Measurements from ENCODE around the gene SYCE3.
"Not testable (repeated sequence)": the region's sequence is repeated elsewhere in the genome, so short reads cannot be mapped to it uniquely, and the experiment has no call there.

The SYCE3 gene

DNA sequence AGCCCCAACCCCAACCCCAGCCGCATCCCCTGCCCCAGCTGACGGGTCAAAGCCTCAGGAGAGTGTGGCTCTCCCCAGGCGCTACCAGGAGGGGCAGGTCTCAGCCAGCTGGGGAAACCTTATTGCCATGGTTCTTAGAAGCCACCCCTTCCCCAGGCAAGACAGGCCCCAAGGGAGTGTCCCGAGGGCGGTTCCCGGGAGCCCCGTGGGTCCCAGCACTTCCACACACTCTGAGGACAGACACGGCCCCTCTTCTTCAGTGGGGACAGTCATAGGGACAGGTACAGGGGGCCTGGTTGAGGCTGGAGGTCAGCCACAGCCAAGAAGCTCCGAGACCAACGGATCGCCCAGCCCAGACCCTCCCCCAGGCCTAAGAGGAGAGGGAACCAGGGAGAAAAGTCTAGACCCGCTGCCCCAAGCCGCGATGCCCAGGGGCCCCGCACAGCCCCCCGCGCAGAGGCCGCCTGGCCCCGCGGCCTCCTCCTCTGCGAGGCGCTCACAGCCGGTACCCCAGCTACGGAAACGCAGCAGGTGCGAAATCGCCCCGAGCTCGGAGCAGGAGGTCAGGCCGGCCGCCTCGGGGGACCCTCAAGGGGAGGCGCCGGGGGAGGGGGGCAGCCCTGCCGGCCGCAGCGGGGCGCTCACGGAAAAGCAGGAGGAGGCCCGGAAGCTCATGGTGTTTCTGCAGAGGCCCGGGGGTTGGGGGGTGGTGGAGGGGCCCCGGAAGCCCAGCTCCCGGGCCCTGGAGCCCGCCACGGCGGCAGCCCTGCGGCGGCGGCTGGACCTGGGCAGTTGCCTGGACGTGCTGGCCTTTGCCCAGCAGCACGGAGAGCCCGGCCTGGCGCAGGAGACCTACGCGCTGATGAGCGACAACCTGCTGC, 14.4 kb downstream of the SYCE3 start:
- DNase-seq, result no peak

DNA sequence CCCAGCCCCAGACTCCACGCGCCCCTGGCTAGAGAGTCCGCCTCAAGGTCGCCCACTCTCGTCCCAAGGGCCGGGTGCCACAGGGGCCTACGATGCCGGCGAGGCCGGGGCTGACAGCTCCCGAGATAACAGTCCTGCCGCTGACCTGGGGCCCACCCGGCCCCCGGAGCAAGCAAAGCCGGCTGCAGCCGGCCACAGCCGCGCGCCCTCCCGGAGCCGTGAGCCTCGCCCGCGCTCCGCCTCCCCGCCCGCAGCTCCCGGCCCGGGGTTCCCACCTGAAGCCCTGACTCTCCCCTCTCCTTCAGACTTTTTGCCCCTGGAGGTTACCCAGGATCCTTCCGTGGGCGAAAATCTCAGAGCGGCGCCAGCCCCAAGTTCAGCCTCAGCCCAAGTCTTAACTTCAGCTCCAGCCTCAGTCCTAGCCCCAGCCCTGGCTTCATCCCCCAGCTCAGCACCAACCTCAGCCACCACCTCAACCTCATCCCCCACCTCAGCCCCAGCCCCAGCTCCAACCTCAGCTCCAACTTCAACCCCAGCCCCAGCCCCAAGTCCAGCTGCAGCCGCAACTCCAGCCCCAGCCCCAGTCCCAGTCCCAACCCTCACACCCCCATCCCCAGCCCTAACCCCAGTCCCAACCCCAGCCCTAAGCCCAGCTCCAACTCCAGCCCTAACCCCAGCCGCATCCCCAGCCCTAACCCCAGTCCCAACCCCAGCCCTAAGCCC, 15.3 kb downstream of the SYCE3 start:
- DNase-seq, result no peak

DNA sequence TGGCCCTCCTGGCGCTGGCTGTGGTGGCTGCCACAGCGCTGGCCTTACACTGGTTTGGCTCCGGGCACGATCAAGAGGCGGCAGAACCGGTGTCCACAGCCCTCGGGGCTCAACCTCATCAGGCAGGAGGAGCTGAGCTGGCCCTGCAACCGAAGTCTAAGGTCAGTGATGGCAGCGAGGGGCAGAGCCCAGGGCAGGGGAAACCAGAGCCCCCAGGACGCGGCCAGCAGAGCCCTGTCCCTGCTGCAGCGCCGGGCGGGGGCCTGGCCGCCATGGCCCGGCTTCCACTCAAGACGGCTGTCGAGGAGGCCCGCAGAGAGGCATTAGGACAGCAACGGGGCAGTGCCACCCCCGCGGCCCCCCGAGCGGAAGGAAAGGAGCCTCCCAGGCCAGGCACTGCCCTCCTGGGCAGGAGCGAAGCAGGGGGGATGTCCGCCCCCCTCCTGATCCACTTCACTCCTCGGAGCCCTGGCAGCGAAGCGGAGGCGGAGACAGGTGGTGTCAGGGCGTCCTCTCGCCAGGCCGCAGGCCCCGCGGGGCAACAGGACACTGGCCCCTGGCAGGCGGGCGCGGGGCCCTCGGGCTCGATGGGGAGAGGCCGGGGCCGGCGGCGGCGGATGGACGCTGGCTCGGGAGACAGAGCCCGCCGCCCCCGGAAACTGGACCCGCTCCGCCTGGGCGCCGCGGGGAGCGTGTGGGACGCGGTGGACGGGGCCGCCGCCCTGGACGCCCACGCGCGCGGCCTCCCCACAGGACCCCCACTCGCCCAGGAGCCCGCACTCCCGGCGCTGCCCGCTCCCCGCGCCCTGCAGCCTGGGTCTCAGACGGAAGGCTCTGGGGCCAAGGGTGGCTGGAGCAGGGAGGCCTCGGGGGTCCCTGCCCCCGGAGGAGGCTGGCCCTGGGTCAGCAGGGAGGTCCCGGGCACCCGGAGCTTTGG, 16.1 kb downstream of the SYCE3 start:
- DNase-seq, result no peak

DNA sequence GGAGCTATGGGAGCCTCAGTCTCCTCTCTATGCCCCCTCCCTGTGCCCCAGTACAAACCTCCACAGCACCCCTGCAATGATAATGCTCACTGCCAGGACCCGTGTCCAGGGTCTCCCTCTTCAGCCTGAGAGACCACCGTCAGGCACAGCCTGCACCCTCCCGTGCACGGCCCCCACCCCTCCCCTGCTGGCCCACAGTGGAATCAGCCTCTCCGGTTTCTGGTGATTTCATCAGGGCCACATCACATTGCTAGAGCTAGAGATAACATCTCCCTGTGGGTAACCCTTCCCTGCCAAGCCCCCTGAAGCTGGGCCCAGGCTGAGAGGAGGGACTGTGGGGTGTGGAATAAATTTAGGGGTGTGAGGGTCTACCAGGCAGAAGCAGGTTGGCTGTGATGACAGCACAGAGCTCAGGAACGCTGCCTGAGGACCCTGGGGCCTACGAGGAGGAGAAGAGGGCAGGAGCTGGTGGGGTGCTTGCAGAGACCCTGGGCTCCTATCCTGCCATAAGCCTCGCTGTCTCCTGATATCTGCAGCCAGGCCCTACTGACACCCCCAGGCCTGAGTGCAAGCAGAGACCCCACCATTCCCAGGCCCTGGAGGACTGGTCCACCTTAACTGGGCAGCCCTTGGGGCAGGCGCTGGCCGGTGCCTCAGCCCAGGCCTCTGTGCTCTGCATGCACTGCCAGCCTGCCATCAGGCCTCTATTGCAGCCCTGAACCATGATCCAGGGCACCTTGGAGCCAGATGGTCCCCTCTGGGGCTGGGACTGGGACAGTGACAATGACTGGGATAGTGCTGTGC, 17.0 kb downstream of the SYCE3 start, which contains the start of gene KLHDC7B:
Gene KLHDC7B (plus strand): TSS at position 378 of the 804 bp plus-strand sequence. CDS start 345 bp downstream, at position 723.
- DNase-seq, result no peak

DNA sequence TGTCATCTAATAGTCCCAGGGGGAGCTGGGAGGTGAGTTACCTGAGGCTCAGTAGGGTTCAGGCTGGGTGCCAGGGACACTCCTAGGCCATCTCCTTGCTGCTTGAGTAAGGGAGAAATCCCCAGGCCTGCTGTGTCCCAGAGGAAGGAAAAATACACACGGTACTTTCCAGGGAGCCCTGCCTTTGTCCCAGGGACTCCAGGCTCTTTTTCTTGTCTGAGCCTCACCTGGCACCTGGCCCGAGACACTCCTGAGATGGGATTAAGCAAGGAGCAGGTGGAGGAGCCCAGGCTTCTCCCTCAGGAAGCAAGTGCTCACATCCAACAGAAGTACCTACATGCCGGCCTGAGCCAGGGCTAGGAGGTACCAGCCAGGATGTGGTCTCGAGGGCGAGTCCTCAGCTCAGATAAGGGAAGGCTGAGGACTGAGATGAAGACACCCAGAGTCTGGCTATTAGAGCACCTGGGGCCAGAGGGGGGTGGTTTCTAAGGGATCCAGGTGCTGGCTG, 17.9 kb downstream of the SYCE3 start:
- peak; percentile 73 for DNase-seq

DNA sequence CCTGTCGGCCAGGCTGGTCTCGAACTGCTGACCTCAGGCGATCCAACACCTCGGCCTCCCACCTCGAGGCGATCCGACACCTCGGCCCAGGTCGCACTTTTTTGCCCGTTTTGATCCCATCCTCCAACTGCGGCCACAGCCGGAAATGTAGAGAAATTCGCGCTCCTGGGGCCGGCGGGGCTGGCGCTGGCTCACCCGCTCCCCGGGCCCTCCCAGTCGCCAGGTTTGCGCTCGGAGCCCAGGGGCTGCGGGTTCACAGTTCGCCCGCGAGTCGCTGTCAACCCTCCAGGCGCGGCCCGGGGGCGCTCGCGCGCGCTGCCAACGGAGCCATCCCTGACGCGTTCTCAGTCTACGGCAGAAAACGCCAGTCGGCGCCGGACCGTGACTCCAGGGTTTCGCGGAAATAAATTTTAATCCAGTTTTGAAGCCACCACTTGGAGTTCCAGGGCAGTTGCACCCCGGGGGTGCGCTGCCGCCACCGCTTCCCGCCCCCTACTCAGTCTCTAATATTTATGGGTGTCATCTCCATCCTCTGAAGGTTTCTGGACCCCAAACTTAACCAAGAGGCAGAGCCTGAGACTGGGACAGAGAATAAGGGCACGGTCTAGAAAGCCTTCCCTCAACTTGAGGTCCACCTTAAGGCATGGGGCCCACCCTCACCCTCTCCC, 18.5 kb downstream of the SYCE3 start:
- no peak for DNase-seq

DNA sequence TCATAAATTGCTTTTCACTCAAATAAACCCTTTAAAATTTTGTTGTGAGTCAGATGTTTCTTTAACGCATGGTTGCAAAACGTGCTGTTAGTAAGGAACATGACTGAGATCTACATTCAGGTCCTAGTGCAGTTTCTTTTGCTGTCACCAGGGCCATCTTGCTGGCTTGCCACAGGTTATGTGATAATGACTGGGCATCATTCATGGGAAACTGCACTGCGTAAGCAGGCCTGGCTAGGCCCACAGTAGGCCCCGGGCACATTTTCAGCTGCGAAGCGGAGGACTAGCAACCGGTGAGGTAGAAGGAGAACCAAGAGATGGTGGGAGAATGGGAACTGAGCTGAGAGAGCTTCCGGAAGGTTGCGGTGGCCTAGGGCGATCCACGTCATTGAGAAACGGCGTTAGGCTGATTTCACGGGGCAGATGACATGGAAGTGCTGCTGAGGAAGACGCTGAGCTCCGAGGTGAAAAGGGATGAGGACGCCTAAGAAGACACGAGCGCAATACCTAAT, 20.2 kb downstream of the SYCE3 start:
- no peak for DNase-seq

DNA sequence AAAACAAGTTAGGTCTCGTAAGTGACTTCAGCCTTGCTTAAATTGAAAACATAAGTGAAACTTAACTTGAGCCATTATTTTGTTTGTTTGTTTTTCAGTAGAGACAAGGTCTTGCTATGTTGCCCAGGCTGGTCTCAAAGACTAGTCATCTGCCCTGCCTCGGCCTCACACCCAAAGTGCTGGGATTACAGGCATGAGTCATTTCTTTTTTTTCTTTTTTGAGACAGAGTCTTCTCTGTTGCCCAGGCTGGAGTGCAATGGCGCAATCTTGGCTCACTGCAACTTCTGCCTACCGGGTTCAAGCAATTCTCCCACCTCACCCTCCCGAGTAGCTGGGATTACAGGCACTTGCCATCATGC, 21.1 kb downstream of the SYCE3 start:
- not testable (repeated sequence) for DNase-seq

GRCh38 chr22:50540381-50540780, 22.3 kb downstream of the SYCE3 start:
- no peak for DNase-seq

- no peak for DNase-seq
These were observed 25.0 kb downstream of the SYCE3 start for GRCh38 chr22:50537765-50538164.

DNA sequence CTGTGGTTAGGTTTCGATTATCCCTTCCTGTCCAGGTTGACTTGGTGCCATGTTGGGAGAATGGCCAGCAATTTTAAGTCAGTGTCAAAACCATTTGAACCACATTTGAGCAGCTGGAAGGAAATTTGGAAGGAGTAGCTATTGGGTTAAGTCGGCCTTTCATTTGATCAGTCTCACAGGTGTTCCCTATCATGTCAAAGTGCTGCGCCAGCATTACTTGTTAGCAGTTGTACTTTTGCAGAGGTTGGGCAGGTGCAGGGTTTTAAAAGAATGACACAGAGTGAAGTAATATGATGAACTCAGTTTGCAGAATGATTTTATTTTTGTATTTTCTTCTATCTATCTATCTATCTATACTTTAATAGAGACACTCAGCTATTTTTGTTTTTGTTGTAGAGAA, 26.5 kb downstream of the SYCE3 start:
- DNase-seq, result no peak

DNA sequence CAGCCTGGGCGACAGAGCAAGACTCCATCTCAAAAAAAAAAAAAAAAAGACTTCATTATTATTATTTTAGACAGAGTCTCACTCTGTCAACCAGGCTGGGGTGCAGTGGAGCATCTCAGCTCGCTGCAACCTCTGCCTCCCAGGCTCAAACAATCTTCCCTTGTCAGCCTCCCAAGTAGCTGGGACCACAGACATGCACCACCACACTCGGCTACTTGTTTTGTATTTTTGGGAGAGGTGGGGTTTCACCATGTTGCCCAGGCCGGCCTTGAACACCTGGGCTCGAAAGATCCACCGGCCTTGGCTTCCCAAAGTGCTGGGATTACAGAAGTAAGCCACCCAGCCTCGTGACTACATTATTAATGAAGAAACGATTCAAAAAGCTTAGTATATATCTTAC, 27.6 kb downstream of the SYCE3 start:
- DNase-seq, result no peak

- DNase-seq, result not testable (repeated sequence)
These were observed 28.6 kb downstream of the SYCE3 start for GRCh38 chr22:50533856-50534711.

GRCh38 chr22:50532824-50533796, 29.6 kb downstream of the SYCE3 start:
- no peak for DNase-seq

DNA sequence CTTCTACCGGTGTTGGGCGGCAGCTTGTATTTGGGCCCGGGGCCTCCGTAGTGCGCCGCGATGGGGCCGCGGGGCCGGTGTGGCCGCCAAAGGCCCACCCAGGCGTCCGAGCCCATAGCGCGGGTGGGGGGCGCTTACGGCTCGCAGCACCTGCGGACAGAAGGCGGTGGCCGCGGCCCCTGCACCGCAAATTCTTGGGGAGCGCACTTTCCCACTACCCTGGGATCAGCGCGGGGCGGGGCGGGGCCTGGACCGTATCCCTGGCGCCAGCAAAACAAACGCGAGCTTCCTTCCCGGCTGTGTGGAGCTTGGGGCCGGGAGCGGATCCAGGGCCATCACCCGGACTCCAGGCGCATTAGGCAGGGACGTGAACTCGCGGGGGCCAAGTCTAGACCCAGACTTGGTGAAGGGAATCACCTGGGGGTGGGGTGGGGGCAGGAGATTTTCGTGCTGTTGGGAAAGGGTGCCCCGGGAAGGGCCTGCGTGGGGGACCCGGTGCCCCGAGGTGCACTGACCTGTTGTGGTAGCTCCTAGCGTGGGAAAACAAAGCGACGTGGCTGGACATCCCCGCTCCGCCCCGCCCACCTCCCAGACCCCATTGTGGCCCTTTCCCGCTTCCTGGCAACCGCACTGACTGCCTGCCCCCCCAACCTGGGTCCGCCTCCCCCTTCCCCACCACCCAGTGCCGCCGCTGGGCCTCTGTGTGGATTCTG, 30.6 kb downstream of the SYCE3 start:
- DNase-seq, result no peak

- DNase-seq, result no peak
These were observed 31.2 kb downstream of the SYCE3 start for GRCh38 chr22:50531546-50531961.

- DNase-seq, result peak; percentile 36
These were observed 31.7 kb downstream of the SYCE3 start for GRCh38 chr22:50530877-50531545.

DNA sequence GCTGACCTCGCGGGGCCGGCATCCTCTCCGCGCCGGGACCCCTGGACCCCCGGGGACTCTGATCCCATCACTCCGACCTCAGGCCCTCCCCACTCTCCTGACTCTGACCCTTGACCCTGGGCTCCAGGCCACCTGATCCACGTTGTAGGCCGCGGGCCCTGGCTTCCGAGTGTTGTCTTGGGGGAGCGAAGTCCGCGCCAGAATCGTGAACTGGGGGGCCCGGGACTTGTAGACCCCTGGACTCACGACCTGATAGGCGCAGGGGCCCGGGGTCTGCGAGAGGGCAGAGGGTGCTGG, 32.2 kb downstream of the SYCE3 start:
- DNase-seq, result no peak
